Lower leg skin (tissue), 4 donors: ENCODE results near the gene TRPC4. TPM values are rescaled to one million over a fixed set of nuclear protein-coding genes. Genes with fewer than 3 reads are reported as not detected.

ENCODE experiments used
- DNase-seq, 2 donors: peaks; one replicate each; pipeline ENCODE4 v3.0.0-alpha.2; 2019; ENCODE audit warnings: low spot score in 2 of 2
- H3K4me3 ChIP-seq: fragments of 200-600 bp; sonication (generic); 2 replicates; pipeline ENCODE4 v1.5.1; 2017; ENCODE audit warnings: mild to moderate bottlenecking, low read depth; ENCODE audit not compliant: poor library complexity, severe bottlenecking
- CTCF ChIP-seq, 3 donors: fragments of 450-650 bp; IDR thresholded peaks; one replicate each; pipeline ENCODE4 v1.5.1; 2016; ENCODE audit warnings: antibody characterized with exemption in 3 of 3, mild to moderate bottlenecking in 3 of 3, moderate library complexity in 2 of 3
- POLR2A ChIP-seq, 2 donors: fragments of 450-650 bp; IDR thresholded peaks; one replicate each; pipeline ENCODE4 v1.6.1; 2016 to 2017; ENCODE audit warnings: antibody characterized with exemption in 2 of 2, mild to moderate bottlenecking in 1 of 2, moderate library complexity in 1 of 2
- WGBS, 2 donors: methylation state at CpG; one replicate each; pipeline ENCODE4 v1.1.5; 2018; 5-methylcytosine and 5-hydroxymethylcytosine counted together
- intact Hi-C: fragments of 100-400 bp; cut with DNase I; formaldehyde crosslinking; loops from one replicate; pipeline ENCODE4 v1.15.0; 2023; ENCODE audit warnings: low total_unique reads
- total RNA-seq, 4 donors: library from RNA; depleted of rRNA; stranded (reverse); fragments of >200 nt; gene quantifications; one replicate each; pipeline ENCODE4 v1.1.0, GENCODE V29; 2016

TRPC4 gene
- total RNA-seq, 4 donors from 2014 or later: 0.39 TPM; not detected in 3

GRCh38 chr13:37647031-37647650, 222.4 kb downstream of the TRPC4 start:
- no peak overlapping the region for H3K4me3 ChIP-seq
- WGBS, 2 donors: 58 to 59% methylated on average over 5 of the region's 5 CpGs
- TF ChIP-seq CTCF (IDR thresholded peaks at IDR 0.05) (no peak), POLR2A (IDR thresholded peaks at IDR 0.05) (no peak)
- intact Hi-C loops: no loop called here
- no peak for DNase-seq

- 66 to 71% methylated on average over 3 of the region's 3 CpGs for WGBS, 2 donors
- DNase-seq: no peak
- intact Hi-C loops: no loop called here
- no peak overlapping the region for H3K4me3 ChIP-seq
- TF ChIP-seq POLR2A (IDR thresholded peaks at IDR 0.05): no peak
- TF ChIP-seq CTCF (IDR thresholded peaks at IDR 0.05): no peak
Measured at GRCh38 chr13:37646531-37646930, 223.0 kb downstream of the TRPC4 start.

GRCh38 chr13:37645181-37645740, 224.3 kb downstream of the TRPC4 start:
- no peak for DNase-seq
- 48 to 50% methylated on average over 7 of the region's 7 CpGs for WGBS, 2 donors
- TF ChIP-seq CTCF (IDR thresholded peaks at IDR 0.05): no peak
- no peak for TF ChIP-seq POLR2A (IDR thresholded peaks at IDR 0.05)
- H3K4me3 ChIP-seq: no peak overlapping the region
- intact Hi-C loops: no loop called here

GRCh38 chr13:37641391-37641790, 228.2 kb downstream of the TRPC4 start:
- TF ChIP-seq POLR2A (IDR thresholded peaks at IDR 0.05): no peak
- no peak for TF ChIP-seq CTCF (IDR thresholded peaks at IDR 0.05)
- H3K4me3 ChIP-seq: no peak overlapping the region
- DNase-seq: no peak
- intact Hi-C loops: no loop called here
- WGBS, 2 donors: 86 to 91% methylated on average over 2 of the region's 2 CpGs

- intact Hi-C loops: no loop called here
- WGBS, 2 donors: 29 to 38% methylated on average over 2 of the region's 2 CpGs
- H3K4me3 ChIP-seq: no peak overlapping the region
- no peak for TF ChIP-seq CTCF (IDR thresholded peaks at IDR 0.05)
- TF ChIP-seq POLR2A (IDR thresholded peaks at IDR 0.05): no peak
- DNase-seq: no peak
Measured at GRCh38 chr13:37640499-37640898, 229.1 kb downstream of the TRPC4 start.

GRCh38 chr13:37636701-37637100, 232.9 kb downstream of the TRPC4 start:
- TF ChIP-seq POLR2A (IDR thresholded peaks at IDR 0.05) (no peak), CTCF (IDR thresholded peaks at IDR 0.05) (no peak)
- intact Hi-C loops: no loop called here
- H3K4me3 ChIP-seq: no peak overlapping the region
- DNase-seq: no peak
- 86 to 87% methylated on average over 8 of the region's 8 CpGs for WGBS, 2 donors
